Thyroid gland (tissue), 4 donors: ENCODE data around the gene ENPP4.

Experiments
- POLR2A ChIP-seq, 2 donors: fragments of 450-650 bp; IDR thresholded peaks; one replicate each; pipeline ENCODE4 v1.6.1; 2017; ENCODE audit warnings: antibody characterized with exemption in 2 of 2, mild to moderate bottlenecking in 2 of 2, moderate library complexity in 1 of 2
- TF ChIP-seq, protein P1 (sequence below), 6 experiments: fragments of 200-600 bp in 3 of 6; fragments of 450-650 bp in 3 of 6; sonication (generic) in 3 of 6; IDR thresholded peaks; one replicate each; pipeline ENCODE4 v1.5.1; 2016 to 2019; ENCODE audit warnings: antibody characterized with exemption in 6 of 6, mild to moderate bottlenecking in 2 of 6, inconsistent platforms in 1 of 6, moderate library complexity in 1 of 6

DNA sequence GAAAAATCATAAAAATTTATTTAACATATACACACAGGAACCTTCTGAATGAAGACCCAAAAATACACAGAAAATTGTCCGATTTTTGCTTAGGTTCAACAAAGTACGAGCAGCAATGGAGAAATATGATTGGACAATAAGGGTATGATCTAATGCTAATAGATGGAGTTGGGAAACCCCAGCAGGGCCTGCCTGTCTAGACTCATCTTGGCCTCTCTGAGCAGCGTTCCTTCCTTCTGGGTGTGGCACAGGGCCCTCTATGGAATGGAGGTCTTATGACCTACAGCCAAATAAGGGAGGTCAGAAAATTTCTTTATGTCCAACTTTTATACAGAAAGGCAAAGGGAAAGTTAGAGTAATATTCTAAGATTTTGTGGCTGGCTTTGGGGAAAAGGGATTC, 27.7 kb upstream of the ENPP4 start:
- no peak for TF ChIP-seq POLR2A (IDR thresholded peaks at IDR 0.05)
- TF ChIP-seq, protein P1, sequence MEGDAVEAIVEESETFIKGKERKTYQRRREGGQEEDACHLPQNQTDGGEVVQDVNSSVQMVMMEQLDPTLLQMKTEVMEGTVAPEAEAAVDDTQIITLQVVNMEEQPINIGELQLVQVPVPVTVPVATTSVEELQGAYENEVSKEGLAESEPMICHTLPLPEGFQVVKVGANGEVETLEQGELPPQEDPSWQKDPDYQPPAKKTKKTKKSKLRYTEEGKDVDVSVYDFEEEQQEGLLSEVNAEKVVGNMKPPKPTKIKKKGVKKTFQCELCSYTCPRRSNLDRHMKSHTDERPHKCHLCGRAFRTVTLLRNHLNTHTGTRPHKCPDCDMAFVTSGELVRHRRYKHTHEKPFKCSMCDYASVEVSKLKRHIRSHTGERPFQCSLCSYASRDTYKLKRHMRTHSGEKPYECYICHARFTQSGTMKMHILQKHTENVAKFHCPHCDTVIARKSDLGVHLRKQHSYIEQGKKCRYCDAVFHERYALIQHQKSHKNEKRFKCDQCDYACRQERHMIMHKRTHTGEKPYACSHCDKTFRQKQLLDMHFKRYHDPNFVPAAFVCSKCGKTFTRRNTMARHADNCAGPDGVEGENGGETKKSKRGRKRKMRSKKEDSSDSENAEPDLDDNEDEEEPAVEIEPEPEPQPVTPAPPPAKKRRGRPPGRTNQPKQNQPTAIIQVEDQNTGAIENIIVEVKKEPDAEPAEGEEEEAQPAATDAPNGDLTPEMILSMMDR (IDR thresholded peaks at IDR 0.05): no peak
